ENCODE data around the gene ECSIT.
A peak's percentile ranks its signal among the peaks of the same experiment; 100 is the strongest.
"Not testable (repeated sequence)": the region's sequence is repeated elsewhere in the genome, so short reads cannot be mapped to it uniquely, and the experiment has no call there.

The ECSIT gene

GRCh38 chr19:11528551-11529341, at the start of gene ECSIT:
ECSIT (minus strand) TSS chr19:11529134; CDS start chr19:11519170, 9,964 bp downstream.
- no peak for TF ChIP-seq CTCF (conservative IDR thresholded peaks at IDR 0.05)
- peak; percentile 68; the same call in 1 of the 2 replicates for TF ChIP-seq ZFX (IDR thresholded peaks at IDR 0.05)
- H3K27ac ChIP-seq, result peak within 1 kb of the TSS; percentile 90

- H3K27ac ChIP-seq, result no peak within 1 kb of the TSS
- TF ChIP-seq ZFX (IDR thresholded peaks at IDR 0.05) (no peak), CTCF (conservative IDR thresholded peaks at IDR 0.05) (no peak)
Observed at GRCh38 chr19:11577451-11578257, 48.7 kb upstream of the ECSIT start, which contains the start of gene ACP5. ACP5 (minus strand) TSS chr19:11577645; CDS start chr19:11577317, 328 bp downstream.

- H3K27ac ChIP-seq, result no peak overlapping the region
- TF ChIP-seq CTCF (conservative IDR thresholded peaks at IDR 0.05) (no peak), ZFX (IDR thresholded peaks at IDR 0.05) (no peak)
Observed at GRCh38 chr19:11576227-11576626, 47.3 kb upstream of the ECSIT start.

- H3K27ac ChIP-seq, result no peak overlapping the region
- TF ChIP-seq CTCF (conservative IDR thresholded peaks at IDR 0.05) (no peak), ZFX (IDR thresholded peaks at IDR 0.05) (no peak)
Observed at GRCh38 chr19:11574689-11575088, 45.8 kb upstream of the ECSIT start.

- H3K27ac ChIP-seq, result not testable (repeated sequence)
Observed at GRCh38 chr19:11573763-11574162, 44.8 kb upstream of the ECSIT start.

- H3K27ac ChIP-seq, result not testable (repeated sequence)
Observed at GRCh38 chr19:11573354-11573753, 44.4 kb upstream of the ECSIT start.

- TF ChIP-seq ZFX (IDR thresholded peaks at IDR 0.05) (no peak), CTCF (conservative IDR thresholded peaks at IDR 0.05) (no peak)
- no peak overlapping the region for H3K27ac ChIP-seq
Observed at GRCh38 chr19:11570039-11570462, 41.1 kb upstream of the ECSIT start.

- no peak for TF ChIP-seq ZFX (IDR thresholded peaks at IDR 0.05)
- H3K27ac ChIP-seq, result no peak overlapping the region
Observed at GRCh38 chr19:11566164-11566563, 37.2 kb upstream of the ECSIT start.

GRCh38 chr19:11565649-11565980, 36.7 kb upstream of the ECSIT start:
- H3K27ac ChIP-seq, result not testable (repeated sequence)

GRCh38 chr19:11564082-11564807, 35.3 kb upstream of the ECSIT start:
- not testable (repeated sequence) for H3K27ac ChIP-seq

Data from C4-2B (cell line).